K562 (cell line): ENCODE data around the gene RACGAP1. TPM values are rescaled to one million over a fixed set of nuclear protein-coding genes. Genes with fewer than 3 reads are reported as not detected.

Source experiments
- ATAC-seq: fragments of 200-7000 bp; cut with Tn5 transposase; 3 replicates; pipeline ENCODE4 v1.9.1; 2020; ENCODE audit warnings: moderate library complexity
- BruUV-seq: library from RNA; stranded (reverse); fragments of 400-500 nt; replicated peaks from 2 replicates; lab custom pipeline; 2021; lab: Mats Ljungman, UMichigan
- CTCF ChIA-PET: fragments of 300-600 bp; formaldehyde crosslinking; extraction: SDS; loops from one replicate; lab custom pipeline; 2021; ENCODE audit warnings: low intra/inter-chr PET ratio; lab: Yijun Ruan, JAX
- POLR2A ChIA-PET: fragments of 300-600, 350-650 bp; sonication (Branson Sonifier 250); formaldehyde crosslinking; extraction: SDS; loops from one replicate; lab custom pipeline; 2021; ENCODE audit warnings: antibody characterized with exemption, inconsistent platforms; lab: Yijun Ruan, JAX
- DNase-seq, 4 experiments: peaks; one replicate each; pipeline versions ENCODE4 v3.0.0 to v3.0.0-alpha.2; 2011 to 2018; ENCODE audit warnings: low spot score in 3 of 4, mixed read lengths in 3 of 4; ENCODE audit errors: extremely low read depth in 1 of 4
- FAIRE-seq: peaks from 2 replicates; lab custom pipeline; 2011; peaks lifted over from hg19 to GRCh38; lab: Jason Lieb, UNC
- H2AFZ ChIP-seq: 2 replicates; pipeline ENCODE4 v1.6.0; 2011; ENCODE audit warnings: low read depth, low read length, control low read depth, inconsistent platforms
- H3K27ac ChIP-seq: fragments of 200-600 bp; 3 replicates; pipeline ENCODE4 v1.8.0; 2011; ENCODE audit warnings: low read depth, mild to moderate bottlenecking, control low read depth, inconsistent platforms, low read length, moderate library complexity, mixed read lengths; ENCODE audit errors: extremely low read depth
- H3K27me3 ChIP-seq, 2 experiments: fragments of 300-600 bp in 1 of 2; 2 replicates in 1 of 2; 3 replicates in 1 of 2; pipeline versions ENCODE4 v1.6.0 to v1.8.0; 2011; ENCODE audit warnings: inconsistent platforms in 2 of 2, low read length in 2 of 2, mild to moderate bottlenecking in 1 of 2, mixed read lengths in 1 of 2, moderate library complexity in 1 of 2; ENCODE audit not compliant: control insufficient read depth in 2 of 2, insufficient read depth in 2 of 2
- H3K36me3 ChIP-seq: fragments of 300-600 bp; 3 replicates; pipeline ENCODE4 v1.8.0; 2011; ENCODE audit warnings: mild to moderate bottlenecking, low read length, inconsistent platforms; ENCODE audit not compliant: control insufficient read depth, insufficient read depth
- H3K4me1 ChIP-seq, 2 experiments: fragments of 200-600 bp in 1 of 2; replicated peaks in 1 of 2; 2 replicates in 1 of 2; 3 replicates in 1 of 2; pipeline versions ENCODE4 v1.5.1 to v1.8.0; 2011; ENCODE audit warnings: inconsistent platforms in 2 of 2, low read length in 2 of 2, mild to moderate bottlenecking in 1 of 2, mixed read lengths in 1 of 2, moderate library complexity in 1 of 2; ENCODE audit not compliant: control insufficient read depth in 2 of 2, insufficient read depth in 2 of 2
- H3K4me2 ChIP-seq: 2 replicates; pipeline ENCODE4 v1.6.1; 2011; ENCODE audit warnings: low read length, control low read depth, inconsistent platforms, mixed read lengths; ENCODE audit not compliant: insufficient read depth
- H3K4me3 ChIP-seq: fragments of 200-600 bp; sonication (generic), shearing (Covaris generic); 2 replicates; pipeline ENCODE4 v1.5.1; 2016; ENCODE audit warnings: control low read depth, inconsistent platforms
- H3K79me2 ChIP-seq: fragments of 200-600 bp; 3 replicates; pipeline ENCODE4 v1.8.0; 2011; ENCODE audit warnings: low read length, inconsistent platforms; ENCODE audit not compliant: control insufficient read depth, insufficient read depth
- H3K9ac ChIP-seq, 2 experiments: 2 replicates each; pipeline versions ENCODE4 v1.6.0 to v1.6.1; 2011; ENCODE audit warnings: low read depth in 2 of 2, low read length in 2 of 2, control low read depth in 1 of 2, inconsistent platforms in 1 of 2, mild to moderate bottlenecking in 1 of 2, mixed read lengths in 1 of 2; ENCODE audit not compliant: insufficient read depth in 1 of 2
- H3K9me1 ChIP-seq: one replicate; pipeline ENCODE4 v1.6.0; 2011; ENCODE audit warnings: inconsistent platforms, mild to moderate bottlenecking, low read length, moderate library complexity; ENCODE audit not compliant: control insufficient read depth, insufficient read depth
- H3K9me3 ChIP-seq: replicated peaks from 2 replicates; pipeline ENCODE4 v1.5.1; 2011; ENCODE audit warnings: low read depth, low read length, inconsistent platforms; ENCODE audit not compliant: control insufficient read depth, insufficient read depth
- H4K20me1 ChIP-seq: replicated peaks from 2 replicates; pipeline ENCODE4 v1.6.1; 2011; ENCODE audit warnings: low read length, inconsistent platforms, mixed read lengths; ENCODE audit not compliant: control insufficient read depth, insufficient read depth
- PHB2 ChIP-seq: fragments of 450-650 bp; IDR thresholded peaks from 2 replicates; pipeline ENCODE4 v1.6.1; 2017; ENCODE audit warnings: low read depth
- SIN3B ChIP-seq: fragments of 450-650 bp; IDR thresholded peaks from 2 replicates; pipeline ENCODE4 v1.6.1; 2017; ENCODE audit warnings: low read depth, mild to moderate bottlenecking, moderate library complexity
- XRCC3 ChIP-seq: fragments of 450-650 bp; IDR thresholded peaks from 2 replicates; pipeline ENCODE4 v1.6.1; 2017; ENCODE audit warnings: mild to moderate bottlenecking, moderate library complexity
- WGBS: fragments of 100-300 bp; shearing (Covaris generic); methylation state at CpG from one replicate; pipeline ENCODE4 v1.1.6; 2016; ENCODE audit warnings: low coverage, mixed read lengths; ENCODE audit not compliant: insufficient coverage; ENCODE audit errors: missing lambda C conversion rate; 5-methylcytosine and 5-hydroxymethylcytosine counted together
- in situ Hi-C: fragments of 300-500 bp; cut with MboI; formaldehyde crosslinking; loops from 4 replicates; pipeline ENCODE4 v1.15.0; 2018; ENCODE audit warnings: inconsistent platforms, mixed read lengths
- intact Hi-C: fragments of 100-400 bp; cut with micrococcal nuclease; formaldehyde crosslinking; loops from 2 replicates; pipeline ENCODE4 v1.14.2; 2022
- polyA plus RNA-seq, 8 experiments: library from polyadenylated mRNA; depleted of rRNA in 4 of 8; stranded (reverse) in 5 of 8; unstranded in 3 of 8; fragments of >200 nt; fragmentation: Nextera tagmentation in 2 of 8; fragmentation: Illumina TruSeq in 1 of 8; extraction: Ambion mirVana in 2 of 8; extraction: Trizol in 1 of 8; gene quantifications; 2 replicates each; pipeline versions ENCODE4 v1.2.1 to v1.2.3, GENCODE V29; 2011 to 2014; ENCODE audit warnings: inconsistent platforms in 1 of 8, missing spikeins in 1 of 8
- total RNA-seq, 7 experiments: library from RNA; depleted of rRNA in 6 of 7; stranded (reverse); fragments of >200 nt in 6 of 7; fragmentation: Illumina TruSeq in 2 of 7; extraction: Trizol in 2 of 7; gene quantifications; 2 replicates each; pipeline versions ENCODE4 v1.2.1 to v1.2.3, GENCODE V29; 2011 to 2021; ENCODE audit warnings: low replicate concordance in 1 of 7

RACGAP1 gene
- total and polyA plus RNA-seq, 9 of the 15 experiments (the other 6 are each of a cell fraction or from before 2014, with no cell fraction given): 56.4 to 92.9 (median 71.8) TPM

GRCh38 chr12:49963976-49964815 lies 61.1 kb downstream of the RACGAP1 start:
- Histone ChIP-seq H3K79me2 (no peaks in the 10 kb centered on the region), H4K20me1 (no peaks in the 10 kb centered on the region), H3K4me3 (no peak overlapping the region), H3K4me1 (peaks cover 12 to 33% of the 10 kb centered on the region in 2 experiments; a peak in 4 of 5 replicates), H3K36me3 (no peaks in the 10 kb centered on the region), H3K9ac (peak overlapping the region in 1 of 2 experiments; percentile 50; a peak in 1 of 4 replicates), H3K4me2 (no peak overlapping the region), H3K9me3 (no peaks in the 10 kb centered on the region), H3K27ac (no peak overlapping the region), H3K27me3 (peaks cover 6 to 44% of the 10 kb centered on the region in 2 experiments; a peak in 4 of 5 replicates), H3K9me1 (no peaks in the 10 kb centered on the region), H2AFZ (no peak overlapping the region)
- no TSS peak for BruUV-seq
- POLR2A ChIA-PET: interaction anchor here (0.7 kb wide), 2 partner anchors 25 to 42 kb away, joined by 3 read pairs; no protein-coding TSS in a partner anchor
- CTCF ChIA-PET: interaction anchor here (0.7 kb wide), 1 partner anchor 209 kb away, joined by 3 read pairs; no protein-coding TSS in a partner anchor
- in situ Hi-C loops (loop anchor here (5.0 kb wide), 1 partner anchor 97 kb away; no protein-coding TSS in a partner anchor), intact Hi-C loops (no loop called here)
- WGBS: 28% methylated on average over 17 of the region's 17 CpGs
- TF ChIP-seq SIN3B (no peak), PHB2 (no peak), XRCC3 (no peak)
- no peak for DNase-seq
- no peak for FAIRE-seq
- no peak for ATAC-seq
